Measurements from ENCODE around the gene EYS. TPM values are rescaled to one million over a fixed set of nuclear protein-coding genes. Genes with fewer than 3 reads are reported as not detected.

Gene EYS
- total and polyA plus RNA-seq, 2 of the 8 experiments (the other 6 are each of a cell fraction or from before 2014, with no cell fraction given): 0.05 to 0.13 TPM

DNA sequence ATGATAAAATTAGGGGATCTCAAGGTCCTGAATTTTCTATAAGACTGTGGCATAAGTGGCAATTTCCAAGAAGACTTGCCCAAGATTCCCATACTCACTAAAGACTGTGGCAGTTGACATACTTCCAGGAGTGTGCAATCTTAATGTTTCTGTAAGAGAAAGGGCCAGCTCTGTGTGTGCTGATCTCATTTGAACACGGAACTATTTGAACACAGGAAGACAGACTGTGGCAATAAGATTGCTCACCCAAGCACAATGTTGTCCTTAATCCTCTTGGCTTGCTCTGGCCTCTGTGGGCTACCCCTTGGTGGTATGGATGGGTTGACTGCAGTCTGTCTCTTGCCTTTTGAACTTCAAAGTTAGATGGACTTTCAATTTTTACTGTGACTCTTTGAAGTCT, 1920.0 kb downstream of the EYS start:
- Histone ChIP-seq H3K27me3 (replicated peaks in 1 of 4; ENCODE audit: control insufficient read depth in 3 of 4, extremely low read depth in 1 of 4, insufficient read depth in 3 of 4, low read length in 3 of 4) (peaks cover 0 to under 1% (median 0%) of the 10 kb centered on the region in 4 experiments; a peak in 1 of 7 replicates), H3K27ac (ENCODE audit: low read depth, low read length) (no peak overlapping the region), H3K36me3 (ENCODE audit: control insufficient read depth in 2 of 4, insufficient read depth in 4 of 4, low read length in 3 of 4) (no peaks in the 10 kb centered on the region), H3K23ac (ENCODE audit: insufficient read length) (no peak overlapping the region), H3K79me2 (ENCODE audit: control insufficient read depth in 1 of 2, insufficient read depth in 2 of 2, low read length in 2 of 2) (no peaks in the 10 kb centered on the region), H2AFZ (ENCODE audit: low read length) (no peak overlapping the region), H4K8ac (ENCODE audit: extremely low read depth, insufficient read depth, low read length) (no peak overlapping the region), H4K91ac (replicated peaks; ENCODE audit: insufficient read length, low read length) (no peak overlapping the region), H4K5ac (ENCODE audit: insufficient read length, low read depth, low read length) (no peak overlapping the region), H3K4ac (replicated peaks; ENCODE audit: insufficient read length, low read depth, low read length) (no peak overlapping the region), H3K4me2 (ENCODE audit: insufficient read depth in 1 of 2, low read depth in 2 of 2, low read length in 2 of 2) (no peak overlapping the region), H2BK12ac (ENCODE audit: low read depth, low read length) (no peak overlapping the region), H4K20me1 (replicated peaks in 1 of 2; ENCODE audit: control insufficient read depth in 1 of 2, insufficient read depth in 2 of 2, low read length in 2 of 2) (no peaks in the 10 kb centered on the region), H2BK20ac (ENCODE audit: low read length) (no peak overlapping the region), H2AK5ac (ENCODE audit: low read depth, low read length) (no peak overlapping the region), H3K18ac (ENCODE audit: extremely low read depth, low read length) (no peak overlapping the region), H3K56ac (replicated peaks; ENCODE audit: insufficient read length, low read depth, low read length) (no peak overlapping the region), H2BK5ac (ENCODE audit: low read depth, low read length) (no peak overlapping the region), H3K4me3 (ENCODE audit: extremely low read depth in 1 of 4, insufficient read depth in 2 of 4, low read depth in 3 of 4, low read length in 4 of 4) (no peak overlapping the region), H3K79me1 (ENCODE audit: low read depth, low read length) (no peaks in the 10 kb centered on the region), H3K14ac (ENCODE audit: insufficient read length) (no peak overlapping the region), H2BK15ac (ENCODE audit: low read length) (no peak overlapping the region), H3K4me1 (replicated peaks in 1 of 4; ENCODE audit: control insufficient read depth in 3 of 4, insufficient read depth in 4 of 4, low read length in 3 of 4) (peaks cover 0 to 5% (median 4%) of the 10 kb centered on the region in 4 experiments; a peak in 4 of 7 replicates), H3K23me2 (ENCODE audit: low read depth, low read length) (no peaks in the 10 kb centered on the region), H2BK120ac (replicated peaks; ENCODE audit: low read depth, low read length) (no peak overlapping the region), H3K9ac (replicated peaks in 1 of 4; ENCODE audit: extremely low read depth in 1 of 4, low read depth in 3 of 4, low read length in 3 of 4) (no peak overlapping the region), H3K9me3 (ENCODE audit: insufficient read depth in 2 of 2, low read depth in 1 of 2, low read length in 1 of 2) (no peaks in the 10 kb centered on the region)
- POLR2A ChIA-PET (ENCODE audit: partially characterized antibody): no interaction called here
- FAIRE-seq (no peak), DNase-seq (ENCODE audit: low read depth in 1 of 2, low spot score in 2 of 2) (no peak)
- WGBS, 2 experiments (ENCODE audit: extremely low coverage in 1 of 2, insufficient coverage in 1 of 2, insufficient read length in 1 of 2, insufficient replicate concordance in 2 of 2, low coverage in 1 of 2, low lambda C conversion rate in 2 of 2, missing lambda C conversion rate in 1 of 2): 100% methylated on average over 1 of the region's 1 CpG; no CpG with 5 or more reads in 1 of the 2 experiments
- CTCF ChIA-PET (ENCODE audit: partially characterized antibody): interaction anchor here (0.6 kb wide), 1 partner anchor 165 kb away, joined by 3 read pairs; no protein-coding TSS in a partner anchor
- TF ChIP-seq GTF2F1 (IDR thresholded peaks at IDR 0.05; ENCODE audit: borderline replicate concordance, low read depth, low read length) (no peak), EGR1 (IDR thresholded peaks at IDR 0.05; ENCODE audit: borderline replicate concordance, low read depth, low read length) (no peak), ASH2L (IDR thresholded peaks at IDR 0.05; ENCODE audit: low read length) (no peak)
- TF ChIP-seq, protein P1, sequence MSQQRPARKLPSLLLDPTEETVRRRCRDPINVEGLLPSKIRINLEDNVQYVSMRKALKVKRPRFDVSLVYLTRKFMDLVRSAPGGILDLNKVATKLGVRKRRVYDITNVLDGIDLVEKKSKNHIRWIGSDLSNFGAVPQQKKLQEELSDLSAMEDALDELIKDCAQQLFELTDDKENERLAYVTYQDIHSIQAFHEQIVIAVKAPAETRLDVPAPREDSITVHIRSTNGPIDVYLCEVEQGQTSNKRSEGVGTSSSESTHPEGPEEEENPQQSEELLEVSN (IDR thresholded peaks at IDR 0.05): no peak
- TF ChIP-seq, protein P2, sequence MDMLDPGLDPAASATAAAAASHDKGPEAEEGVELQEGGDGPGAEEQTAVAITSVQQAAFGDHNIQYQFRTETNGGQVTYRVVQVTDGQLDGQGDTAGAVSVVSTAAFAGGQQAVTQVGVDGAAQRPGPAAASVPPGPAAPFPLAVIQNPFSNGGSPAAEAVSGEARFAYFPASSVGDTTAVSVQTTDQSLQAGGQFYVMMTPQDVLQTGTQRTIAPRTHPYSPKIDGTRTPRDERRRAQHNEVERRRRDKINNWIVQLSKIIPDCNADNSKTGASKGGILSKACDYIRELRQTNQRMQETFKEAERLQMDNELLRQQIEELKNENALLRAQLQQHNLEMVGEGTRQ (IDR thresholded peaks at IDR 0.05; ENCODE audit: low read length): no peak

Data from H1 (cell line).